Measurements from ENCODE around the gene HLCS.

- TF ChIP-seq CTCF (IDR thresholded peaks at IDR 0.05) (no peak), POLR2A (IDR thresholded peaks at IDR 0.05) (no peak)
Observed at GRCh38 chr21:36706482-36706852, 260.0 kb downstream of the HLCS start.

Data from prostate gland (tissue), 2 donors.